Right cardiac atrium (tissue), 5 donors: Measurements from ENCODE around the gene STAG1. TPM values are rescaled to one million over a fixed set of nuclear protein-coding genes. Genes with fewer than 3 reads are reported as not detected.

ENCODE experiments used
- ATAC-seq, 2 donors: fragments of 200-7000 bp; cut with Tn5 transposase; one replicate each; pipeline versions ENCODE4 v1.8.0 to v1.9.1; 2020; ENCODE audit warnings: moderate library complexity in 2 of 2, mild to moderate bottlenecking in 1 of 2
- DNase-seq, 3 donors: peaks; one replicate each; pipeline ENCODE4 v3.0.0-alpha.2; 2020
- H3K27ac ChIP-seq: one replicate; pipeline ENCODE4 v1.5.1; 2013; ENCODE audit warnings: mild to moderate bottlenecking, low read length, control low read depth, moderate library complexity
- H3K27me3 ChIP-seq: one replicate; pipeline ENCODE4 v1.6.1; 2013; ENCODE audit not compliant: control insufficient read depth, insufficient read depth
- H3K4me1 ChIP-seq: one replicate; pipeline ENCODE4 v1.6.1; 2013; ENCODE audit warnings: low read length; ENCODE audit not compliant: control insufficient read depth, insufficient read depth
- H3K4me3 ChIP-seq: one replicate; pipeline ENCODE4 v1.5.1; 2013; ENCODE audit warnings: low read length, control low read depth
- H3K9me3 ChIP-seq: one replicate; pipeline ENCODE4 v1.6.1; 2013; ENCODE audit warnings: low read length; ENCODE audit not compliant: control insufficient read depth
- WGBS: extraction: QIAGEN DNeasy Blood & Tissue Kit; methylation state at CpG from one replicate; pipeline ENCODE4 v1.1.7; 2013; 5-methylcytosine and 5-hydroxymethylcytosine counted together
- intact Hi-C, 4 donors: fragments of 100-400 bp; cut with DNase I; formaldehyde crosslinking; loops; one replicate each; pipeline versions ENCODE4 v1.11.0 to v1.14.0; 2022 to 2023
- polyA plus RNA-seq: library from polyadenylated mRNA; stranded (reverse); fragments of 200-250 nt; gene quantifications from one replicate; pipeline ENCODE4 v1.2.3, GENCODE V29; 2013
- total RNA-seq, 4 donors: library from RNA; stranded (reverse); fragmentation: NEBNext Ultra II Directional; extraction: Animal tissue kit (Norgen Biotek cat#: 25700); gene quantifications; one replicate each; pipeline ENCODE4 v1.2.1, GENCODE V29; 2021
- donor health status: healthy with polysubstance abuse.
- donor health status: DM: no; HTN: yes; CAD: no.
- donor health status: DM: no; HTN: no; CAD: no.
- donor health status: DM: no; HTN: yes; CAD: no; lungs with severe emphysema.
- donor health status: DM: yes; HTN: yes; CAD: no.

STAG1 gene
- total and polyA plus RNA-seq, 5 donors: 8.1 to 30.9 (median 27.2) TPM

DNA sequence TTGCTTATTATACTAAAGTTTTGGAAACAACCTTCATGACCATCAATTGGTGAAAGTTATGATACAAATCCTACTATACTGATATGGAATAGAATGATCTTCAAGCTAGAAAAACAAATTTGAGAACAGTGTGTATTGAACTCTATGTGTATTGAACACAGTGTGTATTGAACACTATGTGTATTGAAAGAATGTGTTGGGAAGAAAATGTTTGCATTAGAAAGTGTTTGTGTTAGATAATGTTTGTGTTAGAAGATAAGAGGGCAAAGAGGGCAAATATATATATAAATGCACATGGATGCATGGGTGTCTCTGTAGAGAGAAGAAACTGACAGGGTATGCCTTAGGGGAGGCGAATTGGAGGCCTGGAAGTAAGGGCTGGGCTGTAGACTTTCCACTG is 459.7 kb downstream of the STAG1 start:
- DNase-seq: no peak
- Histone ChIP-seq H3K27me3 (no peaks in the 10 kb centered on the region), H3K9me3 (no peaks in the 10 kb centered on the region), H3K4me1 (no peaks in the 10 kb centered on the region), H3K27ac (no peak overlapping the region), H3K4me3 (no peak overlapping the region)
- intact Hi-C loops: no loop called here
- WGBS: 98% methylated on average over 1 of the region's 1 CpG
- no peak for ATAC-seq

DNA sequence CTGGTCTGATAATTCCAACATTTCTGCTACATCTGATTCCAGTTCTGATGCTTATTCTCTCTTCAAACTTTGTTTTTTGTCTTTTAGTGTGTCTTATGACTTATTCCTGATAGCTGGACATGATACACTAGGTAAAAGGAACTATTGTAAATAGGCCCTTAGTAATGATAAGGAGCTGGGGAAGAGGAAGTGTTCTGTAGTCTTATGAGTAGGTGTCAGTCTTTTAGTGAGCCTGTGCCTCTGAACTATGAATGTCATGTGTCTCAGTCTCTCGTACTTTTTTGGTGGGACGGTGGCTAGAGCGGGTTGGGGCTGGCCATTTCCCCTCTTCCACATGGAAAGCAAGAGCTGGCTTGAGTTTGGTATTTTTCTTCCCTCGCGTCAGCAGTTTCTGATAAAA is 460.9 kb downstream of the STAG1 start:
- no peak overlapping the region for H3K4me3 ChIP-seq
- intact Hi-C loops: no loop called here
- H3K27me3 ChIP-seq: no peaks in the 10 kb centered on the region
- no peak overlapping the region for H3K27ac ChIP-seq
- H3K4me1 ChIP-seq: no peaks in the 10 kb centered on the region
- no peak for ATAC-seq
- no peaks in the 10 kb centered on the region for H3K9me3 ChIP-seq
- no peak for DNase-seq
- 78% methylated on average over 5 of the region's 5 CpGs for WGBS

Other genes starting within 250 kb of the STAG1 start
- 1 to 10 TPM; 4.3 to 6.5 (median 4.9) TPM for gene SLC35G2, start 66.7 kb upstream of the STAG1 start, total RNA-seq
- 5.7 TPM for gene SLC35G2, start 66.7 kb upstream of the STAG1 start, polyA plus RNA-seq
- 10 to 100 TPM; 21.2 to 38.9 (median 27.9) TPM for gene NCK1, start 109.8 kb upstream of the STAG1 start, total RNA-seq
- gene NCK1, start 109.8 kb upstream of the STAG1 start, polyA plus RNA-seq: 14.0 TPM
- gene IL20RB, start 205.6 kb upstream of the STAG1 start, total RNA-seq: 1 to 10 TPM in 1 of 4 donors, under 1 TPM in 3; 0.40 to 1.0 (median 0.65) TPM
- 0.57 TPM for gene IL20RB, start 205.6 kb upstream of the STAG1 start, polyA plus RNA-seq